Activated T-cell treated with anti-CD3 and anti-CD28 coated beads for 4 hours (primary cell): ENCODE results near the gene SH3RF3.

Experiments used
- DNase-seq: peaks from one replicate; pipeline ENCODE4 v3.0.0-alpha.2; 2020

Gene SH3RF3

DNA sequence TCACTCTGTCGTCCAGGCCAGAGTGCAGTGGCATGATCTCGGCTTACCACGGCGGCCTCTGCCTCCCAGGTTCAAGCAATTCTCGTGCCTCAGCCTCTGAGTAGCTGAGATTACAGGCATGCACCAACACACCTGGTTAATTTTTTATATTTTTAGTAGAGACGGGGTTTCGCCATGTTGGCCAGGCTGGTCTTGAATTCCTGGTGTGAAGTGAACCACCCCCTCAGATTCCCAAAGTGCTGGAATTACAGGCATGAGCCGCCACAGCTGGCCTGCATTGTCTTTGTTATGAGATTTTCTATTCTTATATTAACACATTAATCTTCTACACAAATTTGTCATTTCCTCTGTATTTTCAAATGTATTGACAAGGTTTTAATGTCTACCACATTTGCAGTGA, 409.5 kb downstream of the SH3RF3 start:
- no peak for DNase-seq

DNA sequence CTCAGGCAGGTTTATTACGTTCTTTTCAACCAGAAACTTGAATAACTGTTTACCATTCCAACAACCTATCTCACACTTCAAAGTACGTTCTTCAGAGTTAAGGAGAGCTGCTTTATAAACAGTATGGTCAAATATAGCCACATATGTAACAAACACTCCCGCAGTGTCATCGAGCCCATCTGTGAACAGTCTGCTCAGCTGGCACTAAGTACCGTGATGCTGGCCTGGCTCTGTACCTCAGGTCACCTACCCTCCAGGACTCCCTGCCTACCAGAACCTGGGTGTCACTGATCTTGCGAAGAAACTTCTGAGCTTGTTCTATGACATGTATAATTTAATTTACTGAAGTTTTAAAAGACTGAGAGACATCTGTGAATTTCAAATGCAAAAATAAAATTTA, 413.4 kb downstream of the SH3RF3 start:
- no peak for DNase-seq

DNA sequence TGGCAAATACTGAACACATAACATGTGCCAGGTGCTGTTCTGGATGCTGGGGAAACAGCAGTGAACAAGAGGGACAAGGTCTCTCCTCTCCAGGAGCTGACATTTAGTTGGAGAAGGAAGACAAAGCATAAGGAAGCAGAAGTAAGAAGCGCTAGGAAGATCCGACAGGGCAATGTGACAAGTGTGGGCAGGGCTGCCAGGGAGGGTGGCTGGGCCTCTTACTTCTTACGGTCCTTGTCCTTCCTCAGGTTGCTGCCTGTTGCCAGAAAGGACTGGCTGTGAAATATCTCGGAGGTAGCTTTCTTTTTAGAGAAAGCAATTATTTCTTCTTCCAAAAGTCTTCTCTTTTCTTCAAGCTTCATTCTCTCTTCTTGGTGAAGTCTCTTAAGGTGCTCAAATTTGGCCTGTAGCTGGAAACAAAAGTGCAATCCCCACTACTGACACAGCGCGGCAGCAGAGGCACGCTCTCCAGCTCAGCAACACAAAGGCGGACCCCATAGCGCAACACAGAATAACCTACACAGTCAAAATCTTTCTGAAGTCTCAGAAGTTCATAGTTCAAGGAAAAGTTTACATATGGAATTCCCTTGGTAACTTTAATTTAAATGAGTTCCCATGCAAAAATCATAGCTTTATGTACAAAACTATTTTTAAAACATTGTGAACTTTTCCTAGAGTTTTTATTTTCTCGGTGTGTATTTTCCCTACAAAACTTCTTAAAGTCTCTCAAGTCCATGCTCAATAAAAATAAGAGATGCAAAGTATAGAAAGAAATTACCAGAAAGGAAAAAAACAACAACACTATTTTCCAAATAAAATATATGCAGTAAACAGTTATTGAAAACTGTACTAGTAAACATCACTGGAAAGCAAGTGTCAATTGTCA, 417.1 kb downstream of the SH3RF3 start:
- peak; percentile 54 for DNase-seq

DNA sequence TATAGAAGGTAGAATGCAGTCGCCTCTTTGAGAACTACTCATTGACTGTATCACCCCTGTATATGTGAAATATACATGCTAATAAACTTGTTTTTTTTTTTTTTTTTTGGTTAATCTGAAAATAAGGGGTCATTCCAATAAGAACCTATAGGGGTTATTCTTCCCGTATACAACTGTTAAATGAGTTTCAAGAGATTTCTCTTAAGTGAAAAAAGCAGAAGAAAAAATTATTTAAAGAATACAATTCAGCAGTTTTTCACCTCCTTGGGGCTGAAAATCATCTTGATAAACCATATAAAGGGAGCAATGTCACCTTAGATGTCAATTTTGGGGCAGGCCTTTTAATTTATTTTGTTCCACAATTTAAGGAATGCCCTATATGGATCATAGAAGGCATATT, 418.3 kb downstream of the SH3RF3 start:
- no peak for DNase-seq

DNA sequence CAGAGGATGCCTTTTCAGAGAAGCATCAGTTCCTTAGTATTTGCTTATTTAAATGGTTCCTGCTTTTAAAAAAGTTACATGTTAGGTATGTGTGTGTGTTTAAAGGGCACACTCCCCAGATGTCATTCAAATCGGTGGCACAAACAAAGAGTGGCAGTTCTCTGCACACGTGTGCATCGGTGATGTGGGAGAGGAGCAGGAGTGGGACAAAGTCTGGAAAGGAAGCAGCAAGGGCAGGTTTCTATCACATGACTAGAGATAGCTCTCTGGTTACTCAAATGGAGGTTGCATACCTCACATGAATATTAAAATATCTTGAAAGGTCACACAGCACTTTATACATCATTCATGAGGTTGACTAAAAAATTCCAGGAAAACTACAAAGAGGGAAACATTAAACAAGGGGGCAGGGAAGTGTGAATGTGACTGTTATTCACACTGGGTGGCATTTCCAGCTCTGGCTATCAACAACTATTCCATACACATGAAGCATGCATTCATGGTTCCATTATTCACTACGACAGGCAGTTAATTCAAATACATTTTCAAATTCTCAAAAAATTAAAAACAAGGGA, 420.1 kb downstream of the SH3RF3 start:
- no peak for DNase-seq
